Brain microvascular endothelial cell (primary cell): ENCODE results near the gene FAM174C.

Source experiments
- DNase-seq: peaks from one replicate; pipeline ENCODE4 v3.0.0-alpha.2; 2020
- H3K27ac ChIP-seq: fragments of 250-450 bp; sonication (Bioruptor Pico); 2 replicates; pipeline ENCODE4 v1.5.1; 2020; ENCODE audit warnings: mild to moderate bottlenecking, moderate library complexity
- H3K27me3 ChIP-seq: fragments of 250-450 bp; sonication (Bioruptor Pico); replicated peaks from 2 replicates; pipeline ENCODE4 v1.5.1; 2020; ENCODE audit warnings: mild to moderate bottlenecking
- H3K36me3 ChIP-seq: fragments of 250-450 bp; sonication (Bioruptor Pico); replicated peaks from 2 replicates; pipeline ENCODE4 v1.5.1; 2020; ENCODE audit warnings: mild to moderate bottlenecking
- H3K4me3 ChIP-seq: 2 replicates; pipeline ENCODE4 v1.5.1; 2011; ENCODE audit warnings: low read depth, mild to moderate bottlenecking, control low read depth, low read length, moderate library complexity
- CTCF ChIP-seq: IDR thresholded peaks from 2 replicates; pipeline ENCODE4 v1.5.1; 2011; ENCODE audit warnings: low read depth, mild to moderate bottlenecking, moderate library complexity, low read length, control low read depth, inconsistent platforms; ENCODE audit errors: missing control alignments
- in situ Hi-C: cut with HindIII; loops from 2 replicates; pipeline ENCODE4 v1.10.0; 2017; ENCODE audit warnings: low sequenced_read_pairs, low pct_ligation_motif_present

Gene FAM174C

GRCh38 chr19:1259206-1259875 lies 16.0 kb upstream of the FAM174C start:
- Histone ChIP-seq H3K27me3 (no peaks in the 10 kb centered on the region), H3K4me3 (no peak overlapping the region), H3K27ac (peak overlapping the region; percentile 5), H3K36me3 (peaks cover 39% of the 10 kb centered on the region)
- DNase-seq, result no peak
- no peak for TF ChIP-seq CTCF
- in situ Hi-C loops, result no loop called here

GRCh38 chr19:1259876-1260748 lies 15.2 kb upstream of the FAM174C start:
- peak overlapping the region; percentile 37 for H3K4me3 ChIP-seq
- in situ Hi-C loops, result no loop called here
- H3K27ac ChIP-seq, result peak overlapping the region; percentile 5
- H3K27me3 ChIP-seq, result no peaks in the 10 kb centered on the region
- TF ChIP-seq CTCF, result no peak
- peaks cover 31% of the 10 kb centered on the region for H3K36me3 ChIP-seq
- DNase-seq, result no peak

GRCh38 chr19:1260749-1261537 lies 14.4 kb upstream of the FAM174C start:
- no peak for TF ChIP-seq CTCF
- in situ Hi-C loops, result no loop called here
- peak; percentile 93 for DNase-seq
- Histone ChIP-seq H3K27ac (peak overlapping the region; percentile 64), H3K36me3 (peaks cover 22% of the 10 kb centered on the region), H3K4me3 (peak overlapping the region; percentile 61), H3K27me3 (no peaks in the 10 kb centered on the region)

GRCh38 chr19:1261538-1261797 lies 13.9 kb upstream of the FAM174C start:
- in situ Hi-C loops, result no loop called here
- no peaks in the 10 kb centered on the region for H3K27me3 ChIP-seq
- TF ChIP-seq CTCF, result peak; percentile 42
- peak overlapping the region; percentile 64 for H3K27ac ChIP-seq
- peaks cover 19% of the 10 kb centered on the region for H3K36me3 ChIP-seq
- H3K4me3 ChIP-seq, result peak overlapping the region; percentile 61
- no peak for DNase-seq

GRCh38 chr19:1261798-1262622 lies 13.3 kb upstream of the FAM174C start:
- Histone ChIP-seq H3K4me3 (peak overlapping the region; percentile 61), H3K27me3 (no peaks in the 10 kb centered on the region), H3K27ac (peak overlapping the region; percentile 64), H3K36me3 (peaks cover 14% of the 10 kb centered on the region)
- in situ Hi-C loops, result no loop called here
- DNase-seq, result no peak
- TF ChIP-seq CTCF, result no peak
